ENCODE measurements around the gene HAUS3. TPM values are rescaled to one million over a fixed set of nuclear protein-coding genes. Genes with fewer than 3 reads are reported as not detected.

HAUS3 gene
- total and polyA plus RNA-seq, 2 of the 13 experiments (the other 11 are each of a cell fraction or from before 2014, with no cell fraction given) = 3.9 to 12.6 TPM

DNA sequence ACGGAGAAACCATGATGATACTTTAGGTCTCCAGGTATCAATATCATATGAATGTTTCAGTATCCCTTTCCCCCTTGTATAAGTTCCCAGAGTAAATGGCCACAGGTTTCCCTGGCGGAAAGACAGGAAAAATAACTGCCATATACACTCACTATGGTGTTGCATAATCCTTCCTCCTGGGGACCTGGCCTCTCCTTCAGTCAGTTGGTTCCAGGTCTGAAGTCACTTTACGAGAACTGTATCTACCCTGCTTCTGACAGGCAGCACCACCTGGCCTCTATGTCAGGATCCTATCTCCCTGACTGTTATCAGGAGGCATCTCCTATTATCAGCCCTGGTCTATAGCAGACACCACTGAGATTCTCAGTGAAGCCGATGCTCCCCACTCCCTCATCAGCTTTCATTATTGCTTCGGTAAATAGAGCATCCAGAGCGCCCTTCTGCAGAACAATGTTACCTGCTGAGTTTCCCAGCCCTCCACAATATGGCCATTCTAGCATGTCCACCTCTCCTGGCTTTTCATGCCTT lies 22.6 kb downstream of the HAUS3 start:
- ChIA-PET POLR2A (interaction anchor here (1.0 kb wide), 1 partner anchor 11 kb away, joined by 3 read pairs; no protein-coding TSS in a partner anchor), CTCF (ENCODE audit: low intra/inter-chr PET ratio, low total read pairs) (interaction anchor here (1.3 to 1.5 kb wide), 2 partner anchors 222 to 243 kb away, joined by 4 to 17 read pairs; no protein-coding TSS in a partner anchor)
- Histone ChIP-seq H2AFZ (ENCODE audit: low read length) (no peak overlapping the region), H3K4me2 (ENCODE audit: low read depth, low read length) (no peak overlapping the region), H3K4me3 (replicated peaks in 1 of 3; ENCODE audit: insufficient read depth in 1 of 3, low read depth in 2 of 3, low read length in 3 of 3) (no peak overlapping the region), H3K36me3 (replicated peaks in 1 of 2; ENCODE audit: control insufficient read depth in 1 of 2, insufficient read depth in 2 of 2, low read length in 2 of 2) (no peaks in the 10 kb centered on the region; a peak in 1 of 5 replicates), H3K9ac (ENCODE audit: insufficient read depth, low read depth, low read length) (no peak overlapping the region), H3K79me2 (ENCODE audit: insufficient read depth, low read length) (no peaks in the 10 kb centered on the region), H3K4me1 (ENCODE audit: insufficient read depth, low read length) (peaks cover 9% of the 10 kb centered on the region), H3K27ac (ENCODE audit: extremely low read length, insufficient read depth, low read length) (no peak overlapping the region), H3K27me3 (ENCODE audit: control insufficient read depth in 1 of 2, insufficient read depth in 2 of 2, low read length in 2 of 2) (no peaks in the 10 kb centered on the region), H4K20me1 (ENCODE audit: insufficient read depth, low read length) (no peaks in the 10 kb centered on the region), H3K9me3 (ENCODE audit: low read length) (no peaks in the 10 kb centered on the region)
- 72% methylated on average over 6 of the region's 6 CpGs for WGBS (ENCODE audit: low lambda C conversion rate)
- TF ChIP-seq CCDC6 (CRISPR knock-in tag; IDR thresholded peaks at IDR 0.05) = no peak
- TF ChIP-seq MAFG (CRISPR knock-in tag; IDR thresholded peaks at IDR 0.05) = no peak
- TF ChIP-seq PRPF4 (IDR thresholded peaks at IDR 0.05; ENCODE audit: low read depth, low read length, poor library complexity, severe bottlenecking) = no peak
- TF ChIP-seq ZNF772 (CRISPR knock-in tag; IDR thresholded peaks at IDR 0.05) = 0 out of 2 replicates have a peak, but pooled peaks have one; percentile 0
- no peak for TF ChIP-seq ATF7-NPFF (CRISPR knock-in tag; IDR thresholded peaks at IDR 0.05; ENCODE audit: low read depth)
- in situ Hi-C loops (cut with HindIII; ENCODE audit: extremely low pct_ligation_motif_present, low pct_unique_long_range_greater_than_20kb) (no loop called here), intact Hi-C loops (cut with micrococcal nuclease; ENCODE audit: unreplicated experiment) (loop anchor here (1.0 kb wide), 1 partner anchor 243 kb away; no protein-coding TSS in a partner anchor)
- BruUV-seq (replicated peaks) = no TSS peak
- ATAC-seq (no peak), DNase-seq (ENCODE audit: low spot score) (no peak), FAIRE-seq (no peak)

DNA sequence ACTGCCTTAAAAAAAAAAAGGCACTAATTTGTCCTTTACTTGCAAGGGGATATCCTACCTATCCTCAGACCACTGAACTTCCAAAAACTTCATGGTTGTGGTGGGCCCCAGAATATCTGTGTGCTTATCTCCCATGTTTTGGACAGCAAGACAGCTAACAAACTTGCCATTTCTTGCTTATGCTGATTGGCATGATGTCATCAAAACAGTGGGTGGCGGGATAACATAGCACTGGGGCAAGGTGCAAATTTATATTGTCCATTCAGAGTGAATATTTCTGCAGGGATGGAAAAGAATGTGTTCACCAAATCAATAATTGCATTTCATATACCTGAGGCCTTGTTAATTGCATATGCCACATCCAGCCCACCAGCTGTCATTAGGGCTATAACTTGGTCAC lies 23.5 kb downstream of the HAUS3 start:
- BruUV-seq (replicated peaks) = no TSS peak
- Histone ChIP-seq H3K4me2 (ENCODE audit: low read depth, low read length) (no peak overlapping the region), H3K9ac (ENCODE audit: insufficient read depth, low read depth, low read length) (no peak overlapping the region), H4K20me1 (ENCODE audit: insufficient read depth, low read length) (no peaks in the 10 kb centered on the region), H3K36me3 (replicated peaks in 1 of 2; ENCODE audit: control insufficient read depth in 1 of 2, insufficient read depth in 2 of 2, low read length in 2 of 2) (no peaks in the 10 kb centered on the region; a peak in 1 of 5 replicates), H3K4me1 (ENCODE audit: insufficient read depth, low read length) (peaks cover 9% of the 10 kb centered on the region), H2AFZ (ENCODE audit: low read length) (no peak overlapping the region), H3K27me3 (ENCODE audit: control insufficient read depth in 1 of 2, insufficient read depth in 2 of 2, low read length in 2 of 2) (no peaks in the 10 kb centered on the region), H3K79me2 (ENCODE audit: insufficient read depth, low read length) (no peaks in the 10 kb centered on the region), H3K27ac (ENCODE audit: extremely low read length, insufficient read depth, low read length) (no peak overlapping the region), H3K4me3 (replicated peaks in 1 of 3; ENCODE audit: insufficient read depth in 1 of 3, low read depth in 2 of 3, low read length in 3 of 3) (no peak overlapping the region), H3K9me3 (ENCODE audit: low read length) (no peaks in the 10 kb centered on the region)
- ChIA-PET CTCF (ENCODE audit: low intra/inter-chr PET ratio, low total read pairs) (no interaction called here), POLR2A (no interaction called here)
- TF ChIP-seq PCBP2 (optimal IDR thresholded peaks at IDR 0.05; ENCODE audit: low read depth, low read length, poor library complexity, severe bottlenecking) (no peak), ATF7 (IDR thresholded peaks at IDR 0.05) (peak; percentile 89), ATF7 (CRISPR knock-in tag; IDR thresholded peaks at IDR 0.05) (no peak), HOXA5 (CRISPR knock-in tag; IDR thresholded peaks at IDR 0.05) (no peak), SATB2 (CRISPR knock-in tag; IDR thresholded peaks at IDR 0.05) (no peak), TGIF2 (CRISPR knock-in tag; IDR thresholded peaks at IDR 0.05) (no peak)
- TF ChIP-seq, protein P1, sequence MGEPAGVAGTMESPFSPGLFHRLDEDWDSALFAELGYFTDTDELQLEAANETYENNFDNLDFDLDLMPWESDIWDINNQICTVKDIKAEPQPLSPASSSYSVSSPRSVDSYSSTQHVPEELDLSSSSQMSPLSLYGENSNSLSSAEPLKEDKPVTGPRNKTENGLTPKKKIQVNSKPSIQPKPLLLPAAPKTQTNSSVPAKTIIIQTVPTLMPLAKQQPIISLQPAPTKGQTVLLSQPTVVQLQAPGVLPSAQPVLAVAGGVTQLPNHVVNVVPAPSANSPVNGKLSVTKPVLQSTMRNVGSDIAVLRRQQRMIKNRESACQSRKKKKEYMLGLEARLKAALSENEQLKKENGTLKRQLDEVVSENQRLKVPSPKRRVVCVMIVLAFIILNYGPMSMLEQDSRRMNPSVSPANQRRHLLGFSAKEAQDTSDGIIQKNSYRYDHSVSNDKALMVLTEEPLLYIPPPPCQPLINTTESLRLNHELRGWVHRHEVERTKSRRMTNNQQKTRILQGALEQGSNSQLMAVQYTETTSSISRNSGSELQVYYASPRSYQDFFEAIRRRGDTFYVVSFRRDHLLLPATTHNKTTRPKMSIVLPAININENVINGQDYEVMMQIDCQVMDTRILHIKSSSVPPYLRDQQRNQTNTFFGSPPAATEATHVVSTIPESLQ (CRISPR knock-in tag; conservative IDR thresholded peaks at IDR 0.05) = no peak
- TF ChIP-seq, protein P2, sequence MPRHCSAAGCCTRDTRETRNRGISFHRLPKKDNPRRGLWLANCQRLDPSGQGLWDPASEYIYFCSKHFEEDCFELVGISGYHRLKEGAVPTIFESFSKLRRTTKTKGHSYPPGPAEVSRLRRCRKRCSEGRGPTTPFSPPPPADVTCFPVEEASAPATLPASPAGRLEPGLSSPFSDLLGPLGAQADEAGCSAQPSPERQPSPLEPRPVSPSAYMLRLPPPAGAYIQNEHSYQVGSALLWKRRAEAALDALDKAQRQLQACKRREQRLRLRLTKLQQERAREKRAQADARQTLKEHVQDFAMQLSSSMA (CRISPR knock-in tag; IDR thresholded peaks at IDR 0.05) = no peak
- WGBS (ENCODE audit: low lambda C conversion rate) = 54% methylated on average over 1 of the region's 1 CpG
- DNase-seq (ENCODE audit: low spot score) (no peak), FAIRE-seq (no peak), ATAC-seq (no peak)
- in situ Hi-C loops (cut with HindIII; ENCODE audit: extremely low pct_ligation_motif_present, low pct_unique_long_range_greater_than_20kb) = no loop called here
- intact Hi-C loops (cut with micrococcal nuclease; ENCODE audit: unreplicated experiment) = no loop called here

Data from HepG2 (cell line).